H9 (cell line): ENCODE data around the gene CACNA2D3. TPM values are rescaled to one million over a fixed set of nuclear protein-coding genes. Genes with fewer than 3 reads are reported as not detected.

ENCODE experiments used
- DNase-seq: peaks from one replicate; pipeline ENCODE4 v3.0.0-alpha.2; 2017
- H2AFZ ChIP-seq: one replicate; pipeline ENCODE4 v1.6.1; 2013; ENCODE audit warnings: mild to moderate bottlenecking, low read length, control low read depth, moderate library complexity
- H2AK5ac ChIP-seq: 2 replicates; pipeline ENCODE4 v1.6.1; 2013; ENCODE audit warnings: low read length, control low read depth, mixed read lengths; ENCODE audit not compliant: insufficient read length
- H2BK120ac ChIP-seq: one replicate; pipeline ENCODE4 v1.6.1; 2013; ENCODE audit warnings: low read depth, mild to moderate bottlenecking, low read length, control low read depth, inconsistent platforms; ENCODE audit not compliant: poor library complexity, severe bottlenecking
- H2BK12ac ChIP-seq: 2 replicates; pipeline ENCODE4 v1.6.1; 2013; ENCODE audit warnings: low read length, control low read depth, mixed read lengths, low read depth; ENCODE audit not compliant: insufficient read length
- H2BK15ac ChIP-seq: 2 replicates; pipeline ENCODE4 v1.6.1; 2013; ENCODE audit warnings: low read depth, low read length, control low read depth
- H2BK20ac ChIP-seq: one replicate; pipeline ENCODE4 v1.6.1; 2013; ENCODE audit warnings: low read depth, mild to moderate bottlenecking, low read length, control low read depth, inconsistent platforms; ENCODE audit not compliant: poor library complexity, severe bottlenecking
- H2BK5ac ChIP-seq: 2 replicates; pipeline ENCODE4 v1.6.1; 2013; ENCODE audit warnings: low read length, control low read depth, mixed read lengths; ENCODE audit not compliant: insufficient read length
- H3K14ac ChIP-seq: 2 replicates; pipeline ENCODE4 v1.6.1; 2013; ENCODE audit warnings: low read length, control low read depth; ENCODE audit not compliant: insufficient read depth
- H3K18ac ChIP-seq: 2 replicates; pipeline ENCODE4 v1.6.1; 2013; ENCODE audit warnings: low read depth, mild to moderate bottlenecking, mixed read lengths, low read length, control low read depth; ENCODE audit not compliant: insufficient read length
- H3K23ac ChIP-seq: 2 replicates; pipeline ENCODE4 v1.6.1; 2013; ENCODE audit warnings: low read length, control low read depth, mixed read lengths, low read depth; ENCODE audit not compliant: insufficient read length
- H3K23me2 ChIP-seq: 2 replicates; pipeline ENCODE4 v1.6.1; 2013; ENCODE audit warnings: low read depth, mild to moderate bottlenecking, mixed read lengths, low read length, control low read depth; ENCODE audit not compliant: insufficient read length, poor library complexity, severe bottlenecking
- H3K27ac ChIP-seq: 2 replicates; pipeline ENCODE4 v1.5.1; 2013; ENCODE audit warnings: low read length, control low read depth, mixed read lengths, low read depth; ENCODE audit not compliant: insufficient read length
- H3K27me3 ChIP-seq: 2 replicates; pipeline ENCODE4 v1.6.1; 2013; ENCODE audit warnings: low read length, control low read depth, inconsistent platforms; ENCODE audit not compliant: insufficient read depth
- H3K4ac ChIP-seq: 2 replicates; pipeline ENCODE4 v1.6.1; 2013; ENCODE audit warnings: low read depth, mild to moderate bottlenecking, control low read depth, inconsistent platforms, low read length, moderate library complexity
- H3K4me1 ChIP-seq: 2 replicates; pipeline ENCODE4 v1.6.1; 2013; ENCODE audit warnings: low read length, control low read depth, inconsistent platforms; ENCODE audit not compliant: insufficient read depth
- H3K4me2 ChIP-seq: 2 replicates; pipeline ENCODE4 v1.6.1; 2013; ENCODE audit warnings: low read length, control low read depth, mixed read lengths; ENCODE audit not compliant: insufficient read length, insufficient read depth
- H3K56ac ChIP-seq: 2 replicates; pipeline ENCODE4 v1.6.1; 2013; ENCODE audit warnings: low read depth, mild to moderate bottlenecking, mixed read lengths, low read length, control low read depth; ENCODE audit not compliant: insufficient read length
- H3K79me1 ChIP-seq: 2 replicates; pipeline ENCODE4 v1.6.1; 2013; ENCODE audit warnings: low read depth, mild to moderate bottlenecking, moderate library complexity, low read length, control low read depth, inconsistent platforms; ENCODE audit not compliant: insufficient read depth, poor library complexity, severe bottlenecking
- H3K79me2 ChIP-seq: 2 replicates; pipeline ENCODE4 v1.6.1; 2013; ENCODE audit warnings: low read length, control low read depth, inconsistent platforms; ENCODE audit not compliant: insufficient read depth
- H3K9ac ChIP-seq: 2 replicates; pipeline ENCODE4 v1.6.1; 2013; ENCODE audit warnings: low read length, control low read depth, mixed read lengths; ENCODE audit not compliant: insufficient read length; ENCODE audit errors: extremely low read depth
- H3K9me3 ChIP-seq: one replicate; pipeline ENCODE4 v1.6.1; 2013; ENCODE audit warnings: low read depth, low read length, inconsistent platforms; ENCODE audit not compliant: control insufficient read depth
- H3T11ph ChIP-seq: one replicate; pipeline ENCODE4 v1.6.1; 2013; ENCODE audit warnings: mild to moderate bottlenecking, low read length, control low read depth, inconsistent platforms
- H4K20me1 ChIP-seq: one replicate; pipeline ENCODE4 v1.6.1; 2013; ENCODE audit not compliant: control insufficient read depth, insufficient read length, insufficient read depth
- H4K5ac ChIP-seq: 2 replicates; pipeline ENCODE4 v1.6.1; 2013; ENCODE audit warnings: low read depth, mild to moderate bottlenecking, mixed read lengths, low read length, control low read depth; ENCODE audit not compliant: insufficient read length
- H4K8ac ChIP-seq: replicated peaks from 2 replicates; pipeline ENCODE4 v1.6.1; 2013; ENCODE audit warnings: low read length, control low read depth, mixed read lengths, low read depth; ENCODE audit not compliant: insufficient read length
- H4K91ac ChIP-seq: 2 replicates; pipeline ENCODE4 v1.6.1; 2013; ENCODE audit warnings: low read depth, mild to moderate bottlenecking, moderate library complexity, mixed read lengths, low read length, control low read depth; ENCODE audit not compliant: insufficient read length
- H3K27ac Mint-ChIP-seq, 3 experiments: 2 replicates in 2 of 3; 3 replicates in 1 of 3; pipeline ENCODE4 v1.8.0; 2020 to 2021; ENCODE audit warnings: mixed read lengths in 3 of 3, mild to moderate bottlenecking in 1 of 3, moderate library complexity in 1 of 3
- H3K27me3 Mint-ChIP-seq: 2 replicates; pipeline ENCODE4 v1.8.0; 2021; ENCODE audit warnings: low read depth, mild to moderate bottlenecking, moderate library complexity, mixed read lengths
- H3K36me3 Mint-ChIP-seq, 3 experiments: 2 replicates in 2 of 3; 3 replicates in 1 of 3; pipeline ENCODE4 v1.8.0; 2020 to 2021; ENCODE audit warnings: low read depth in 3 of 3, mixed read lengths in 3 of 3; ENCODE audit not compliant: insufficient read depth in 1 of 3
- H3K4me1 Mint-ChIP-seq, 2 experiments: 2 replicates each; pipeline ENCODE4 v1.8.0; 2020; ENCODE audit warnings: mixed read lengths in 2 of 2
- H3K4me3 Mint-ChIP-seq, 2 experiments: 2 replicates in 1 of 2; 3 replicates in 1 of 2; pipeline ENCODE4 v1.8.0; 2020 to 2021; ENCODE audit warnings: mild to moderate bottlenecking in 2 of 2, mixed read lengths in 2 of 2, moderate library complexity in 1 of 2
- H3K9me3 Mint-ChIP-seq, 2 experiments: 2 replicates in 1 of 2; 3 replicates in 1 of 2; pipeline ENCODE4 v1.8.0; 2020; ENCODE audit warnings: mild to moderate bottlenecking in 2 of 2, mixed read lengths in 2 of 2, moderate library complexity in 1 of 2
- CTCF ChIP-seq: fragments of 200-600 bp; sonication (generic); conservative IDR thresholded peaks from 3 replicates; pipeline ENCODE4 v1.8.0; 2021; ENCODE audit warnings: antibody characterized with exemption, mild to moderate bottlenecking
- WGBS: extraction: QIAGEN DNeasy Blood & Tissue Kit; methylation state at CpG from one replicate; pipeline ENCODE4 v1.1.7; 2013; ENCODE audit warnings: missing lambda C conversion rate, low lambda C conversion rate, mixed read lengths; ENCODE audit not compliant: insufficient read length; ENCODE audit errors: extremely low coverage; 5-methylcytosine and 5-hydroxymethylcytosine counted together
- total RNA-seq: library from RNA; stranded (reverse); gene quantifications from 2 replicates; pipeline ENCODE4 v1.2.1, GENCODE V29; 2021

Gene CACNA2D3
- total RNA-seq, 1 experiment from 2014 or later: 3.2 TPM

DNA sequence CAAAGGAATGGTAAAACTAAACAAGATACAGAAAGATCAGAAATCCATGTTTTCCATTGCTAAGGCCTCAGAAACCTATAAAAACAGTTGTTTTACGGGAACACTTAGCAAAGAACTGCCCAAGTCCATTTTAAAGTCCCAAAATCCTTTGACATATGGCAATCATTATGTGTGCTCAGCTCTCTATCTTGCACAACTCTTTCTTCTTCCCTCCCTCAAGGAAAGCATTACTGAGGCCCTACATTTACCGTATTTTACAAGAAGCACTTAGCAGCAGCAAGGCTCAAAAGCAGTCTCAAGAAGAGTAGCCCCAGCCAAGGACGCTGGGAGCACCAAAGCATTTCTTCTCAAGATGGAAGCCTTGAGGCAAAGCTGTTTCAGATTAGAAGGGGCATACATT lies 975.1 kb downstream of the CACNA2D3 start:
- no CpG with 5 or more reads among the region's 3 CpGs for WGBS
- peaks cover 0 to 5% of the 10 kb centered on the region in 2 experiments; a peak in 1 of 4 replicates for H3K4me1 Mint-ChIP-seq
- no peak for TF ChIP-seq CTCF

More for the DNA sequence above, 975.1 kb downstream of the CACNA2D3 start:
- no peaks in the 10 kb centered on the region; a peak in 1 of 5 replicates for H3K9me3 Mint-ChIP-seq
- Histone ChIP-seq H2AFZ (no peak overlapping the region), H3K23ac (no peak overlapping the region), H3K14ac (no peak overlapping the region), H4K91ac (no peak overlapping the region), H3K4me2 (no peak overlapping the region), H2BK20ac (no peak overlapping the region), H2BK5ac (no peak overlapping the region), H2BK15ac (no peak overlapping the region), H3K9ac (no peak overlapping the region), H3K4me1 (no peaks in the 10 kb centered on the region), H3T11ph (no peak overlapping the region), H3K27me3 (no peaks in the 10 kb centered on the region), H3K18ac (no peak overlapping the region), H4K5ac (no peak overlapping the region), H2BK12ac (no peak overlapping the region), H3K9me3 (no peaks in the 10 kb centered on the region), H4K8ac (no peak overlapping the region), H3K27ac (no peak overlapping the region), H3K23me2 (no peaks in the 10 kb centered on the region), H4K20me1 (no peaks in the 10 kb centered on the region), H3K79me2 (no peaks in the 10 kb centered on the region), H2AK5ac (no peak overlapping the region), H2BK120ac (no peak overlapping the region), H3K79me1 (no peaks in the 10 kb centered on the region), H3K4ac (no peak overlapping the region), H3K56ac (no peak overlapping the region)
- no peak for DNase-seq
- H3K27me3 Mint-ChIP-seq: no peaks in the 10 kb centered on the region
- no peak overlapping the region for H3K4me3 Mint-ChIP-seq
- no peak overlapping the region for H3K27ac Mint-ChIP-seq
- no peaks in the 10 kb centered on the region for H3K36me3 Mint-ChIP-seq
